HFF-Myc (cell line): ENCODE results near the gene UFC1.

Source experiments
- DNase-seq: peaks from one replicate; pipeline ENCODE4 v3.0.0-alpha.2; 2011; ENCODE audit warnings: low read depth; ENCODE audit errors: extremely low read depth
- H3K4me3 ChIP-seq: replicated peaks from 2 replicates; pipeline ENCODE4 v1.5.1; 2011; ENCODE audit warnings: low read depth, mild to moderate bottlenecking, control low read depth, low read length
- CTCF ChIP-seq: IDR thresholded peaks from 2 replicates; pipeline ENCODE4 v1.5.1; 2012; ENCODE audit warnings: mild to moderate bottlenecking, low read depth, low read length, control low read depth; ENCODE audit errors: missing control alignments

The UFC1 gene

GRCh38 chr1:161182214-161182613 is 28.4 kb downstream of the UFC1 start:
- DNase-seq = no peak
- no peak overlapping the region for H3K4me3 ChIP-seq

DNA sequence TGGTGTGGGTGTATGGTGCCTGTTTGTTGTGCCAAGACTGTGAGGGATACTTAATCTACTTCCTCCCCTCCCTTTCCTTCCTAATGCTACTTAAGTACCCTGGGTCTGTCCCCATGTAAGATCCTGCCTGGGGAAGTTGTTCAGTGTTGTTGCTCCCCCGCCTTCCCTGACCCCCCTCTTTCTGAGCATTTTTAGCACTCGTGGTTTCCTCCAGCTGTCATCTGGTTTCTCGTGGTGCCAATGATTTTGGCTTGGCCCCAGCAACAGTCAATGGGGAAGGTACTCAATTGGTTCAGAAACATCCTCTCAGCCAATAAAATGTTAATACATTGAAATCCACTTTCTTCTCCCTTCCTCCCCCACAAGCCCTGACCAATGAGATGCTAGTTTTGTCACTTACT is 31.5 kb downstream of the UFC1 start:
- DNase-seq = peak; percentile 67
- no peak overlapping the region for H3K4me3 ChIP-seq
- no peak for TF ChIP-seq CTCF

More at GRCh38 chr1:161182214-161182613, 28.4 kb downstream of the UFC1 start:
- TF ChIP-seq CTCF = no peak

DNA sequence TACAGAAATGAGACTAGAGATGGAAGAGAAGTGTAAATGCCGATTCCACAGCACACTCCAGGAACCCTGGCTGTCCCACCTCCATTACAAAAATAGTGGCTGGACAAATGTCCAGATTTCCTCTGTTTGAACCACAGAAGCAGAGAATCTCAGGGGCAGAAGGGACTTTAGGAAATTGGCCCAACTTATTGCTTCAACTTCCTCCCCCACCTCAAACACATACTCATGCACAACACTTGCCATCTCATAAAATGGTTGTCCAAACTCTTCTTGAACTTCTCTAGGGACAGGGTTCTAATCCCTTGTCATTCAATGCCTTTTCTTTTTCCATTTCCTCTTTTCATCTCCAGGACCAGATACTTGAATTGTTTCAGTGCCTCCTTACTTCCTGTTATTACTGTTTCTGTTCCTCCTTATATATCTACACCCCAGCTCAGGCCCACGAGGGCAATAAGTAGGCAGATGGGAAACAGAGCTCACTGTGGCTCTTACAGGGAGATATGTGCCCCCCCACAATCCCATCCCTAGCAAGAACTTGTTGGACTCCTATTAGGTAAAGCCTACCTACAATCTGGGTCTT is 32.0 kb downstream of the UFC1 start:
- H3K4me3 ChIP-seq = no peak overlapping the region

DNA sequence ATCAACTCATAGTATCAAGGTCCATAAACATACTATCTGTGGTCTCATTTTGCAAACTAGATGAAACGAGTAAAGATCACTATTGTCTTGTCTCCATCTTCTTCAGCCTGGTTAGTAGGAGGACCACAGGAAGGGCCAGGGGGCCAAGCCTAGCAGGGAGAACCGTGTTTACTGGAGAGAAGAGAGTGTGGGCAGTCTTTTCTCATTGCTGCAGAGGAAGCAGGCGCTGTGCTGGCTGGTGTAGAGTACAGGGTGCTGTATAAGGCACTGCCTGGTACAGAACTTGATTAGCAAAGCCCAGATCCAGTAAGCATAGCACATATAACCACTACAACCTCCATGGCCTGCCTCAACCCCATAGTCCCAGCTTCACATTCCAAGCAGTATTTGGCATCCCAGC is 33.5 kb downstream of the UFC1 start:
- TF ChIP-seq CTCF = no peak

More for the DNA sequence above, 32.0 kb downstream of the UFC1 start:
- DNase-seq = no peak
- TF ChIP-seq CTCF = no peak

DNA sequence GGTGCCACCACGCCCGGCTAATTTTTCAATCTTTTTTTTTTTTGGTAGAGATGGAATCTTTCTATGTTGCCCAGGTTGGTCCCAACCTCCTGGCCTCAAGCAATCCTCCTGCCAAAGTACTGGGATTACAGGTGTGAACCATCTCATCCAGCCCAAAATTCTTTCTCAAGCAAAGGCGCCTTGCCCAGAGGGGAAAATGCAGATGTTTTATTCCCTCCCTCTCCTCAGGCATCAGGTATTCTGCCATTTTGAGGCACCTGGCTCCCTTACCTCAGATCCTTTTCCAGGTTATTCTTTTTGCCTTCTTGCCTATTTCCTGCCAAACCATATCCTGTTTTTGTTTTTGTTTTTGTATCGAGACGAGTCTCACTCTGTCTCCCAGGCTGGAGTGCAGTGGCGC is 34.6 kb downstream of the UFC1 start:
- H3K4me3 ChIP-seq = no peak overlapping the region
- no peak for DNase-seq
- TF ChIP-seq CTCF = no peak

More for the DNA sequence above, 33.5 kb downstream of the UFC1 start:
- H3K4me3 ChIP-seq = no peak overlapping the region
- DNase-seq = no peak

DNA sequence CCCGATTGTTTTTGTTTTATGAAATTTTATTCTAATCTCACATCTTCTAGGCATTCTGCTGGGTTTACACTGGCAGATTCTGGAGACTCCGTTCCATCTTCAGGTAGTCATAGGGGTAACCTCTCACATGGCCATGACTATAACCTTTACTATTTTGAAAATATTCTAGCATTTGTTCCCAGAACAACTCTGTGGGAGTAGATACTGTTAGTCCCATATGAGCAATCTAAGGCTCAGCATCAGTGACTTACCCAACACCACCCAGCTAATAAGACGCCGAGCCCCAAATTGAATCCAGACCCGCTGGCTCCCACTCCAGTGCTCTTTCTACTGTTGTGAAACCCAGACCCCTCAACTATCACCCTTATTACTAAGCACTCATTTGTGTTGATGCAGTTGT is 35.3 kb downstream of the UFC1 start:
- TF ChIP-seq CTCF = no peak
- H3K4me3 ChIP-seq = no peak overlapping the region
- no peak for DNase-seq

GRCh38 chr1:161190962-161191521 is 37.3 kb downstream of the UFC1 start:
- no peak for TF ChIP-seq CTCF
- no peak for DNase-seq
- H3K4me3 ChIP-seq = no peak overlapping the region
